SK-N-DZ (cell line): Measurements from ENCODE around the gene SEMA3C.

Experiments used
- DNase-seq: peaks from one replicate; pipeline ENCODE4 v3.0.0-alpha.2; 2015; ENCODE audit warnings: low spot score

The SEMA3C gene

GRCh38 chr7:80827239-80827633 lies 91.6 kb downstream of the SEMA3C start:
- no peak for DNase-seq

GRCh38 chr7:80826520-80827238 lies 92.2 kb downstream of the SEMA3C start:
- no peak for DNase-seq

- no peak for DNase-seq
Observed at GRCh38 chr7:80825499-80825898, 93.4 kb downstream of the SEMA3C start.

GRCh38 chr7:80824253-80824652 lies 94.6 kb downstream of the SEMA3C start:
- DNase-seq, result no peak

GRCh38 chr7:80823057-80823456 lies 95.8 kb downstream of the SEMA3C start:
- DNase-seq, result no peak

GRCh38 chr7:80821771-80822319 lies 97.0 kb downstream of the SEMA3C start:
- no peak for DNase-seq

- peak; percentile 41 for DNase-seq
Observed at GRCh38 chr7:80819503-80819902, 99.3 kb downstream of the SEMA3C start.

- no peak for DNase-seq
Observed at GRCh38 chr7:80818181-80818580, 100.7 kb downstream of the SEMA3C start.

GRCh38 chr7:80816806-80817205 lies 102.0 kb downstream of the SEMA3C start:
- DNase-seq, result peak; percentile 37

- DNase-seq, result no peak
Observed at GRCh38 chr7:80815733-80816132, 103.1 kb downstream of the SEMA3C start.

- no peak for DNase-seq
Observed at GRCh38 chr7:80809545-80809944, 109.3 kb downstream of the SEMA3C start.

- DNase-seq, result no peak
Observed at GRCh38 chr7:80807166-80807900, 111.5 kb downstream of the SEMA3C start.

GRCh38 chr7:80806663-80807062 lies 112.2 kb downstream of the SEMA3C start:
- no peak for DNase-seq

GRCh38 chr7:80804589-80804988 lies 114.3 kb downstream of the SEMA3C start:
- no peak for DNase-seq

- DNase-seq, result no peak
Observed at GRCh38 chr7:80802527-80802926, 116.3 kb downstream of the SEMA3C start.

- no peak for DNase-seq
Observed at GRCh38 chr7:80794631-80795573, 123.9 kb downstream of the SEMA3C start.

GRCh38 chr7:80791509-80791929 lies 127.3 kb downstream of the SEMA3C start:
- DNase-seq, result peak; percentile 28

- DNase-seq, result peak; percentile 10
Observed at GRCh38 chr7:80790877-80791276, 128.0 kb downstream of the SEMA3C start.

GRCh38 chr7:80787721-80788120 lies 131.1 kb downstream of the SEMA3C start:
- no peak for DNase-seq

GRCh38 chr7:80785961-80786536 lies 132.8 kb downstream of the SEMA3C start:
- no peak for DNase-seq

GRCh38 chr7:80785276-80785675 lies 133.6 kb downstream of the SEMA3C start:
- no peak for DNase-seq
